LoVo (cell line): ENCODE data around the gene HS3ST2.
"Not testable (repeated sequence)": the region's sequence is repeated elsewhere in the genome, so short reads cannot be mapped to it uniquely, and the experiment has no call there.

ENCODE experiments used
- DNase-seq: peaks from one replicate; pipeline ENCODE4 v3.0.0-alpha.2; 2016; ENCODE audit warnings: low spot score

The HS3ST2 gene

GRCh38 chr16:22813223-22813947 is 577 bp upstream of the HS3ST2 start:
- no peak for DNase-seq

GRCh38 chr16:22814711-22815105 is 746 bp downstream of the HS3ST2 start:
- DNase-seq = no peak

- no peak for DNase-seq
These were observed 1.9 kb downstream of the HS3ST2 start for GRCh38 chr16:22815863-22816262.

GRCh38 chr16:22816475-22816874 is 2.5 kb downstream of the HS3ST2 start:
- DNase-seq = no peak

- not testable (repeated sequence) for DNase-seq
These were observed 4.8 kb downstream of the HS3ST2 start for GRCh38 chr16:22818736-22819135.

GRCh38 chr16:22838681-22839080 is 24.7 kb downstream of the HS3ST2 start:
- no peak for DNase-seq

- not testable (repeated sequence) for DNase-seq
These were observed 28.1 kb downstream of the HS3ST2 start for GRCh38 chr16:22842031-22842430.

- DNase-seq = no peak
These were observed 29.2 kb downstream of the HS3ST2 start for GRCh38 chr16:22843122-22843521.

- DNase-seq = no peak
These were observed 29.9 kb downstream of the HS3ST2 start for GRCh38 chr16:22843856-22844255.

GRCh38 chr16:22844416-22844815 is 30.5 kb downstream of the HS3ST2 start:
- no peak for DNase-seq

- DNase-seq = no peak
These were observed 33.1 kb downstream of the HS3ST2 start for GRCh38 chr16:22847100-22847499.

- no peak for DNase-seq
These were observed 33.7 kb downstream of the HS3ST2 start for GRCh38 chr16:22847690-22848089.

- DNase-seq = no peak
These were observed 34.5 kb downstream of the HS3ST2 start for GRCh38 chr16:22848451-22848850.

GRCh38 chr16:22849517-22849916 is 35.6 kb downstream of the HS3ST2 start:
- no peak for DNase-seq

- DNase-seq = no peak
These were observed 41.3 kb downstream of the HS3ST2 start for GRCh38 chr16:22855231-22855630.

- DNase-seq = no peak
These were observed 43.5 kb downstream of the HS3ST2 start for GRCh38 chr16:22857296-22858025.

GRCh38 chr16:22859925-22860324 is 46.0 kb downstream of the HS3ST2 start:
- no peak for DNase-seq

GRCh38 chr16:22861580-22861979 is 47.6 kb downstream of the HS3ST2 start:
- DNase-seq = no peak

GRCh38 chr16:22862046-22862445 is 48.1 kb downstream of the HS3ST2 start:
- no peak for DNase-seq

GRCh38 chr16:22864375-22864774 is 50.4 kb downstream of the HS3ST2 start:
- no peak for DNase-seq

GRCh38 chr16:22868593-22869224 is 54.7 kb downstream of the HS3ST2 start:
- DNase-seq = no peak

GRCh38 chr16:22871861-22872260 is 57.9 kb downstream of the HS3ST2 start:
- no peak for DNase-seq

GRCh38 chr16:22874394-22874793 is 60.4 kb downstream of the HS3ST2 start:
- DNase-seq = no peak
